ENCODE data around the gene TSSC4.

TSSC4 gene

DNA sequence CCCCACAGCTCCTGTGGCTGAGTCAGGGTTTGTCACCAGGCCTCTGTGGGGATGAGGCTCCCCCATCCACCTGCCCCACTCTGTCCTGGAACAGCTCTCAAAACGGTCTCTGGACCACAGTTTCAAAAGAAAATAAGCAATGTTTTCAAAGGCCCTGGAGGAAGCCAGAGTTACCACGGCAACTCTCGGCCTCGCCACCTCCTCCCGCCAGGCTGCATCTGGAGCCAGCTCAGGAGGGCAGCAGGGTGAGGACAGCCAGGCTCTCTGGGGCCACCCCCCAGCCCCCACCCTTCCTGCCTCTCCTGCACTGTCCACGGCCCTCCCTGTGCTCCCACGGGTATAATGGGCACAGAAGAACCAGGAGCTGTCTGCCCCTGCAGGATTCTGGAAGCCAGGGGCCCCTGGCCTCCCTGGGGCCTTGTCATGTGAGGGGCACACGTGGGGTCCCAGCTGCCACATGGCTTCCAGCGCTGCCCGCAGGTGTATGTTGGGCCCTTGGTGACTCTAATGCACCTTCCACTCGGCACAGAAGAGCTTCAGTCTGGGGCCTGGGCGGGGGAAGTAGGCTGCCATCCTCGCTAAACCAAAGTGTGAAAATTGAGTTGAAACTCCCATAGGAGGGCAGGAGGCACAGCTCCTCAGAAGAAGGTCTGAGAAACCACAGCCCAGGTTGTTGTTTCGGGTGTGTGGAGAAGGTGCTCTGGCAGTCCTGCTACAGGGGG lies 13.1 kb upstream of the TSSC4 start:
- DNase-seq = no peak

GRCh38 chr11:2388431-2389376 lies 11.8 kb upstream of the TSSC4 start:
- DNase-seq = no peak

DNA sequence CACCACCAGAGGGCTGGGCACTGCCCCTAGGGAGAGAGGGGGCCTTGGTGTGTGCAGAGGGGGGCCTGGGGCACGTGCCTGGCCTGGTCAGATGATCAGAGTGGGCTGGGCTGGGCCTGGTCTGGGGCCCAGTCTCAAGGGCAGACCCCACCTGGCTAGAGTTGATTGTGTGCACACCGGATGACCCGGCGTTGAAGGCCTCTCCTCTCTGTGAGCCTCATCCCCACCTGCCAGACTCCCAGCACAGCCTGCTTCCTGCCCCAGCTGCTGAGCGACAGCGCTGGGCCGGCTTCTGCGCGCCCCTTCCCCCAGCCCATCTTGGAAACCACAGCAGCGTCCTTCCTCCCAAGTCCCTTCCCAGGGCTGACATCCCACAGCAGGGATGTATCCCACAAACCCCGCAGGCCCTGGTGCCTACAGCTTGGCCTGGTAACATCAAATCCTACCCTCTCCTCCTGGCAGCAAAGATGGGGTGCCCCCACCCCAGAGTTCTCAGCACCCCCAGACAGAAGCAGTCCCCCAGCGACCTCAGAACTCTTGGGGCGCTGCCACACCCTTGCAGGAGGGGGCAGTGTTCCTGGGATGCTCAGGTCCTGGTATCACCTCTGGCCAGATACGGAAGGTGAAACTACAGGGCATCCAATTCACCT lies 11.0 kb upstream of the TSSC4 start:
- no peak for DNase-seq

DNA sequence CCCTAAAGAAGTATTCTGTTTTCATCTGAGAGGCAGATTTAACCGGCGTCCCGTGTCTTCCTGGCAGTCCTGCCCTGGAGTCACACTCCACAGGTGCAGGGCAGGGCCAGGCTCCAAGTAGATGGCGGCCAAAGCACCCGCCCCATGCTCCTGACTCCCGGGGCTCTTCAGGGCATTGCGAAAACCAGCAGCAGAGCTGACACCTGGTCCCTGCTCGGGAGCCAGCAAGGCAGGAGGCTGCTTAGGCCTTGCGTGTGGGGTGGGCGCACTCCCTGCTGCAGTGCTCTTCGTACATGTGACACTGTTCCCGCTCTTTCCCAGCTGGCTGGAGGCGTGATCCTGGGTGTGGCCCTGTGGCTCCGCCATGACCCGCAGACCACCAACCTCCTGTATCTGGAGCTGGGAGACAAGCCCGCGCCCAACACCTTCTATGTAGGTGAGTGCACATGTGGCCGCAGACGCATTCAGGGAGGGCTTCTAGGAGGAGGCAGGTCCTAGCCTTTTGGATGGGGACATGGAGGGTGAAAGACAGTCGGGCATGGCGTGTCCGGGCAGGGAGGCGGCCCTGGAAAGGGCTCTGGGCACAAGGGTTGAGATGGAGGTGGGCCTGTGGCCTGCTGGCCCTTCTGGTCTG lies 10.3 kb upstream of the TSSC4 start:
- no peak for DNase-seq

GRCh38 chr11:2390725-2391151 lies 9.8 kb upstream of the TSSC4 start:
- no peak for DNase-seq

GRCh38 chr11:2391181-2391975 lies 9.2 kb upstream of the TSSC4 start:
- no peak for DNase-seq

- no peak for DNase-seq
These were observed 8.2 kb upstream of the TSSC4 start for GRCh38 chr11:2392241-2392959.

DNA sequence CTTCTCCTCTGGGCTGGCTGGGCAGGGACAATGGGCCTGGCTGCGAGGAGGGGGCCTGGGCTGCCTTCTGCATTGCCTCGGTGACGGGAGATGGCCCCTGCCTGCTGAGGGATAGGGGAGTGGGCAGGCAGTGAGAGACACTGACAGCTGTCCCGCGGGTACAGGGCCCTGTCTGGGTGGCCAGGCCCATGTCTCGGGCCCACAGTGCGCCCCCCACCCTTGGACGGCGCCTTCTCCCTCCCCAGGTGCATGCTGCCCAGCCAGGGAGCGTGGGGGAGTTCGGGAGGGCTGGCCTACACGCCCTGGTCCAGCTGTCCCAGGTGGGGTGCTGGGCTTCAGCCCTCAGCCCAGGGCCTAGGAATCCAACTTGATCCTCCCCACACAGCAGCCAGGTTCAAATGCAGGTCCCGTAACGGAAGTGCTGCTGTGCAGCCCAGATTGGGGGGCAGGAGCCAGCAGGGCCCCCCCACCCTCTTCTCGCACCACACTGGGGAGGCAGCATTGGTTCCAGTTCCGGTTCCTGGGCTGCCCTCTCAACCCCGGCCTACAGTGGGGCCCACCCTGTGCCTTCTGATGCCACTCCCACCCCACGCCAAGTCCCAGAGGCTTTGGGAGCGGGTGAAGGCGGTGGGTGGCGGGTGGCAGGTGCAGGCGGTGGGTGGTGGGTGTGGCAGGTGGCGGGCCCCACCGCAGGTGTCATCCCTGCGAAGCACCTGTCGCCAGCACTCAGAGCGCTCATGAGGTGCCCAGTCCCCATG lies 7.3 kb upstream of the TSSC4 start:
- DNase-seq = no peak

- no peak for DNase-seq
These were observed 6.4 kb upstream of the TSSC4 start for GRCh38 chr11:2393941-2394817.

GRCh38 chr11:2394818-2395105 lies 5.8 kb upstream of the TSSC4 start:
- DNase-seq = no peak

DNA sequence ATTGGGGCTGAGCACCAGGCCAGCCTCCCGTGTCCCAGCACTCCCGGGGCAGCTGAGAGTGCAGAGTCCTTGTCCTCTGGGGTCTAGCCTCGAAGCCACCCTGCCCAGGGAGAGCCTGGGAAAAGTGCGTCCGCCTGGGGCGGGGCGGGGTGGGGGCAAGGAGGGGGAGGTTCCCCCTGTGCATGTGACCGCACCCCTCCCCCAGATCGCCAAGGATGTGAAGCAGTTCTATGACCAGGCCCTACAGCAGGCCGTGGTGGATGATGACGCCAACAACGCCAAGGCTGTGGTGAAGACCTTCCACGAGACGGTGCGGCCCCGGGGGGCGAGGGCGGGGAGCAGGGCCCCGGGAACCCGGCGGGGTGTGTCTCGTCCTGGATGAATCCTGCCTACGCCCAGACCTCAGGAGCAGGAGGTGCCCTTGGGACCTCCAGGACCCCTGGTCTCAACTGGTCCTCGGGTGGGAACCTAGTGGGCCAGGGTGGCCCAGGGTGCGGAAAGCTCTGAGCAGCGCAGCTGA lies 5.3 kb upstream of the TSSC4 start:
- DNase-seq = no peak

DNA sequence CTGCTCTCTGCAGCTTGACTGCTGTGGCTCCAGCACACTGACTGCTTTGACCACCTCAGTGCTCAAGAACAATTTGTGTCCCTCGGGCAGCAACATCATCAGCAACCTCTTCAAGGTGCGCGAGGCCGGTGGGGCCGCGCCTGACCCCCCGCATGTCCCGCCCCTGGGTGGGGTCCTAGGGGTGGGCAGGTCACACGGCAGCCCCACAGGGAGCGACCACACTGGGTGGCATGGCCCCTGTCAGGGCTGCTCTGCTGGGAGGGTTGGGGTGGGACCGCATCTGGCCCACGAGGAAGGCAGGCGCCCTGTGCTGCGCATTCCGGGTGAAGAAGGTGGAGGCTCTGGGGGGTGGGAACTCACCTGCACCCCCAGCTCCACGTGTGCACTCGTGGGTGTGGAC lies 4.7 kb upstream of the TSSC4 start:
- no peak for DNase-seq

- no peak for DNase-seq
These were observed 4.1 kb upstream of the TSSC4 start for GRCh38 chr11:2396471-2396870.

DNA sequence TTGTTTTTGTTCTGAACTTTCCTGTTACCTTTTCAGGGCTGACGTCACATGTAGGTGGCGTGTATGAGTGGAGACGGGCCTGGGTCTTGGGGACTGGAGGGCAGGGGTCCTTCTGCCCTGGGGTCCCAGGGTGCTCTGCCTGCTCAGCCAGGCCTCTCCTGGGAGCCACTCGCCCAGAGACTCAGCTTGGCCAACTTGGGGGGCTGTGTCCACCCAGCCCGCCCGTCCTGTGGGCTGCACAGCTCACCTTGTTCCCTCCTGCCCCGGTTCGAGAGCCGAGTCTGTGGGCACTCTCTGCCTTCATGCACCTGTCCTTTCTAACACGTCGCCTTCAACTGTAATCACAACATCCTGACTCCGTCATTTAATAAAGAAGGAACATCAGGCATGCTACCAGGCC lies 3.5 kb upstream of the TSSC4 start:
- DNase-seq = no peak

- no peak for DNase-seq
These were observed 1.7 kb upstream of the TSSC4 start for GRCh38 chr11:2398664-2399355.

DNA sequence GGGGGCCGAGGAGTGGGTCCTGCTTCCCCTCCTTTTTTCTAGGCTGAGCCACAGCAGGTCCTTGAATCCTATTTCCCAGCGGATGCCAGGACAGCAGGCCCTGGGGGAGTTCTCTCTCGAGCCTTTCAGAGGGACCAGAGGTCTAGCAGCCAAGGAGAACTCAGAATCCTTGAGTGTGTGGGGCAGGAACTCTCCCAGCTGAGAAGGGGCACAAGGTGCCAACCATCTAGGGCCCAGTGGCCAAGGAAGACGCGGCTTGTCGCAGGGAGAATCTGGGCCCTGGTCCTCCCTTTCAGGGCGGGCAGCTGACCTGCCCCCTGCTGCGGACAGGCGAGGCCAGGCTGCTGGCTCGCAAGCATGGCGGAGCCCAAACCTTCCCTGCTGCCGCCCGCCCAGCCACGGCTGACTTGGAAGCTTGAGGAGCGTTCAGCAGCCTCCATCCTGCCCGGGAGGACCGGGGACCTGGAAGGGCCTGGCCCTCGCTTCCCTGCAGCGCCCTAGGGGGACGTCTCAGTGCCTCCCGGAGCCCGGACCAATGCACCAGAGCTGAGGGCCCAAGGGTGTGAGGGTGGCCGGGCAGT lies 972 bp upstream of the TSSC4 start:
- DNase-seq = peak in 1 of 2 donors; percentile 6

DNA sequence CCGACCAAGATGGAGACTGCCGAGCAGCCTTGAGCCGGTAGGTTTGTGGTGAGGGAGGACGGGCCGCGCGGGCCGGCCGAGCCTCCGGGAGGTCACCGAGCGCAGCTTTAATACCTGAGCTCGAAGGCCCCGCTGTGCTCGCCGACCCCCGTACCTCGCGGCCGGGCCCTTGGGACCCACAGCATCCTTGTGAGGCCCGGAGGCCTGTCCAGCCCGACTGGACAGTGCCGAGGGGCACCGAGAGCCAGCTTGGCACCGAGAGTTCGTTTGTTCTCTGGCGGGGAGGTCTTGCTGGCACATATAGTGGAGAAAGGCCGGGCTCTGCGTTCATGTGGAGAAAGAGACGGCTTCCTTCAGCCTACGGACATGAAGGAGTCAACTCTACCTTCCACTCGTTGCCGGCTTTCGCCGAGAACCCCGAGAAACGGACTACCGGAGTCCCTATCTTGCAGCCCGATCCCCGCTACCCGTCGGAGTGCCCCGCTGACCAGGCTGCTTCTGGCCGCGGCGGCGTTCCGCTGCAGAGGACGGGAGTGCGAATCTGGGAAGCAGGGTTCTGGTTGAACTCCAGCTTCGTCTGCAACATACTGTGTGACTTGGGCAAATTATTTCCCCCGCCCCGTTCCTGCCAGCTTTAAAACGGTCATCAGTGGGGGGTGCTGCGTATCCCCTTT lies 349 bp downstream of the TSSC4 start:
- DNase-seq = no peak

DNA sequence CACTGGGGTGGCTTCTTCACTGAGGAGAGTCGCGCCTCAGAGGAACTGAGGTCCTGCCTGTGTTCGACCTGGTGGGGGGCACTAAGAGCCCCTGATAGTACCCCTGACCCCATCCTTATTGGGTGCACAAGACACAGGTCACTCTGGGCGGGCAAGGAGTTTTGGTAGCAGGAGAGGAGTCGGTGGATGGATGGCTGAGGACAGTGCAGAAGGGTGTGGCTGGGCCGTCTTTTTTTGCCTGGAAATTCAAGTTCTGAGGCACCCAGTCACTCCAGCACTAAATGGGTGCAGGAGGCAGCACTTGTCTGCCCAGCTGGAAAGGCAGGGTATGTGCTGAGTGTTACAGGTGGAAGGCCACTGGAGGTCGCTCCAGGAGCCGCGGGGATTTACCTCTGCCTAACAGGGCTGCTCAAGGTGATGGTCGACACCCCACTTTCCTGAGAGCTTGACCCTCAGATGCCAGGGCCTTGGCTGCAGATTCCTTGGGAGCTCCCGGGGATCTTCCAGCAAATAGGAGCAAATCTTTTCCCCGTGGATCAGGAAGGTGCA lies 960 bp downstream of the TSSC4 start:
- no peak for DNase-seq
